HEK293 (cell line): ENCODE data around the gene MADD.

Experiments
- CTCF ChIA-PET: fragments of 350-600 bp; formaldehyde crosslinking; extraction: SDS; loops from one replicate; lab custom pipeline; 2021; ENCODE audit warnings: antibody characterized with exemption; lab: Yijun Ruan, JAX
- POLR2A ChIA-PET: fragments of 300-600 bp; formaldehyde crosslinking; extraction: SDS; loops from one replicate; lab custom pipeline; 2020; ENCODE audit warnings: antibody characterized with exemption, inconsistent platforms; lab: Yijun Ruan, JAX
- H3K27ac ChIP-seq: fragments of 200-500 bp; sonication (Bioruptor generic); 2 replicates; pipeline ENCODE4 v1.5.1; 2014; ENCODE audit warnings: low read depth, low read length, control low read depth, inconsistent platforms; ENCODE audit errors: extremely low read depth
- H3K36me3 ChIP-seq, 2 experiments: fragments of 200-500 bp in 1 of 2; sonication (Bioruptor generic) in 1 of 2; 1 replicate in 1 of 2; 2 replicates in 1 of 2; pipeline ENCODE4 v1.5.1; 2014 to 2017; ENCODE audit warnings: inconsistent platforms in 2 of 2, low read length in 2 of 2; ENCODE audit not compliant: control insufficient read depth in 2 of 2, insufficient read depth in 1 of 2
- H3K4me1 ChIP-seq: fragments of 200-500 bp; sonication (Bioruptor generic); 2 replicates; pipeline ENCODE4 v1.5.1; 2014; ENCODE audit warnings: mild to moderate bottlenecking, low read length, inconsistent platforms; ENCODE audit not compliant: control insufficient read depth, insufficient read depth
- H3K4me3 ChIP-seq: 2 replicates; pipeline ENCODE4 v1.5.1; 2011; ENCODE audit warnings: low read depth, mild to moderate bottlenecking, control low read depth, low read length, moderate library complexity
- H3K9me3 ChIP-seq: fragments of 200-500 bp; sonication (Bioruptor generic); 2 replicates; pipeline ENCODE4 v1.5.1; 2014; ENCODE audit warnings: low read depth, low read length, inconsistent platforms; ENCODE audit not compliant: control insufficient read depth, insufficient read depth
- CTCF ChIP-seq: fragments of 450-650 bp; formaldehyde crosslinking; IDR thresholded peaks from 2 replicates; pipeline ENCODE4 v1.5.1; 2016; ENCODE audit warnings: missing biosample characterization, missing genetic modification characterization
- FEZF1 ChIP-seq: fragments of 450-650 bp; formaldehyde crosslinking; IDR thresholded peaks from 2 replicates; pipeline ENCODE4 v1.5.1; 2016; ENCODE audit warnings: missing biosample characterization, missing genetic modification characterization
- GLIS1 ChIP-seq: fragments of 450-650 bp; formaldehyde crosslinking; IDR thresholded peaks from 2 replicates; pipeline ENCODE4 v1.5.1; 2016; ENCODE audit warnings: missing biosample characterization, missing genetic modification characterization
- GLIS2 ChIP-seq: fragments of 450-650 bp; formaldehyde crosslinking; IDR thresholded peaks from 2 replicates; pipeline ENCODE4 v1.5.1; 2016; ENCODE audit warnings: missing biosample characterization, missing genetic modification characterization
- IKZF3 ChIP-seq: fragments of 450-650 bp; IDR thresholded peaks from 2 replicates; pipeline ENCODE4 v1.5.0; 2018; ENCODE audit warnings: missing biosample characterization, mild to moderate bottlenecking, missing genetic modification characterization, moderate library complexity
- KLF8 ChIP-seq: fragments of 450-650 bp; formaldehyde crosslinking; IDR thresholded peaks from 2 replicates; pipeline ENCODE4 v1.5.1; 2016; ENCODE audit warnings: missing biosample characterization, missing genetic modification characterization
- KLF9 ChIP-seq: fragments of 450-650 bp; formaldehyde crosslinking; IDR thresholded peaks from 2 replicates; pipeline ENCODE4 v1.5.1; 2016; ENCODE audit warnings: missing biosample characterization, missing genetic modification characterization, low read depth
- MYNN ChIP-seq: fragments of 450-650 bp; formaldehyde crosslinking; IDR thresholded peaks from 2 replicates; pipeline ENCODE4 v1.5.1; 2016; ENCODE audit warnings: missing biosample characterization, missing genetic modification characterization, borderline replicate concordance
- PATZ1 ChIP-seq: fragments of 450-650 bp; formaldehyde crosslinking; IDR thresholded peaks from 2 replicates; pipeline ENCODE4 v1.5.1; 2016; ENCODE audit warnings: missing biosample characterization, missing genetic modification characterization
- SCRT2 ChIP-seq: fragments of 450-650 bp; formaldehyde crosslinking; IDR thresholded peaks from 2 replicates; pipeline ENCODE4 v1.5.1; 2016; ENCODE audit warnings: missing biosample characterization, missing genetic modification characterization
- SP7 ChIP-seq: fragments of 450-650 bp; formaldehyde crosslinking; IDR thresholded peaks from 2 replicates; pipeline ENCODE4 v1.5.1; 2016; ENCODE audit warnings: missing biosample characterization, missing genetic modification characterization
- ZBTB1 ChIP-seq: fragments of 450-650 bp; formaldehyde crosslinking; IDR thresholded peaks from 2 replicates; pipeline ENCODE4 v1.5.1; 2016; ENCODE audit warnings: missing biosample characterization, missing genetic modification characterization
- ZBTB10 ChIP-seq: fragments of 450-650 bp; formaldehyde crosslinking; IDR thresholded peaks from 2 replicates; pipeline ENCODE4 v1.5.1; 2016; ENCODE audit warnings: missing biosample characterization, missing genetic modification characterization
- ZIC2 ChIP-seq: fragments of 450-650 bp; formaldehyde crosslinking; IDR thresholded peaks from 2 replicates; pipeline ENCODE4 v1.5.1; 2016; ENCODE audit warnings: missing biosample characterization, missing genetic modification characterization
- ZNF121 ChIP-seq: fragments of 450-650 bp; formaldehyde crosslinking; IDR thresholded peaks from 2 replicates; pipeline ENCODE4 v1.5.1; 2016; ENCODE audit warnings: missing biosample characterization, missing genetic modification characterization
- ZNF155 ChIP-seq: fragments of 450-650 bp; formaldehyde crosslinking; IDR thresholded peaks from 2 replicates; pipeline ENCODE4 v1.5.1; 2016; ENCODE audit warnings: missing biosample characterization, missing genetic modification characterization
- ZNF174 ChIP-seq: fragments of 450-650 bp; formaldehyde crosslinking; IDR thresholded peaks from 2 replicates; pipeline ENCODE4 v1.5.0; 2017; ENCODE audit warnings: missing biosample characterization, mild to moderate bottlenecking, missing genetic modification characterization
- ZNF26 ChIP-seq: fragments of 450-650 bp; formaldehyde crosslinking; IDR thresholded peaks from 2 replicates; pipeline ENCODE4 v1.5.1; 2016; ENCODE audit warnings: missing biosample characterization, missing genetic modification characterization
- ZNF335 ChIP-seq: fragments of 450-650 bp; formaldehyde crosslinking; conservative IDR thresholded peaks from 2 replicates; pipeline ENCODE4 v1.5.1; 2016; ENCODE audit warnings: missing biosample characterization, missing genetic modification characterization
- ZNF423 ChIP-seq: fragments of 450-650 bp; formaldehyde crosslinking; IDR thresholded peaks from 2 replicates; pipeline ENCODE4 v1.5.1; 2016; ENCODE audit warnings: missing biosample characterization, missing genetic modification characterization
- ZNF48 ChIP-seq: fragments of 450-650 bp; formaldehyde crosslinking; IDR thresholded peaks from 2 replicates; pipeline ENCODE4 v1.5.1; 2016; ENCODE audit warnings: missing biosample characterization, missing genetic modification characterization
- ZNF513 ChIP-seq: fragments of 450-650 bp; IDR thresholded peaks from 2 replicates; pipeline ENCODE4 v1.5.1; 2018; ENCODE audit warnings: missing biosample characterization, missing genetic modification characterization
- ZNF645 ChIP-seq: fragments of 450-650 bp; formaldehyde crosslinking; IDR thresholded peaks from 2 replicates; pipeline ENCODE4; 2016; ENCODE audit warnings: missing biosample characterization, missing genetic modification characterization
- ZNF654 ChIP-seq: fragments of 450-650 bp; formaldehyde crosslinking; IDR thresholded peaks from 2 replicates; pipeline ENCODE4 v1.5.1; 2016; ENCODE audit warnings: low read depth, missing biosample characterization, missing genetic modification characterization
- ZNF660 ChIP-seq: fragments of 450-650 bp; IDR thresholded peaks from 2 replicates; pipeline ENCODE4 v1.5.1; 2018; ENCODE audit warnings: missing biosample characterization, mild to moderate bottlenecking, missing genetic modification characterization

Gene MADD

GRCh38 chr11:47373876-47374719 lies 104.2 kb downstream of the MADD start:
- H3K4me1 ChIP-seq = no peaks in the 10 kb centered on the region
- ChIA-PET POLR2A (interaction anchor here (1.0 kb wide), 1 partner anchor 33 kb away, joined by 3 read pairs; no protein-coding TSS in a partner anchor), CTCF (interaction anchor here (0.5 to 4.1 kb wide), 48 partner anchors 9 to 772 kb away, joined by 3 to 37 read pairs (median 4); partner anchors contain the start of genes NR1H3 and SLC39A13)
- H3K27ac ChIP-seq = no peak overlapping the region
- H3K36me3 ChIP-seq = no peaks in the 10 kb centered on the region
- no peaks in the 10 kb centered on the region for H3K9me3 ChIP-seq
- TF ChIP-seq ZNF513 (tag by site-specific recombination) (no peak), MYNN (tag by site-specific recombination) (no peak), CTCF (tag by site-specific recombination) (peak; percentile 75), ZNF121 (tag by site-specific recombination) (no peak), KLF8 (tag by site-specific recombination) (no peak), ZNF48 (tag by site-specific recombination) (no peak), GLIS1 (peak; percentile 73), ZIC2 (tag by site-specific recombination) (peak; percentile 42; the same call in 1 of the 2 replicates), ZBTB1 (tag by site-specific recombination) (no peak), ZNF335 (tag by site-specific recombination) (no peak), GLIS2 (tag by site-specific recombination) (peak; percentile 49), PATZ1 (tag by site-specific recombination) (peak; percentile 17; the same call in 1 of the 2 replicates), ZNF423 (tag by site-specific recombination) (peak; percentile 83), SCRT2 (peak; percentile 23; the same call in 1 of the 2 replicates), ZNF654 (tag by site-specific recombination) (peak; percentile 43), ZBTB10 (tag by site-specific recombination) (0 out of 2 replicates have a peak, but pooled peaks have one; percentile 29), ZNF155 (tag by site-specific recombination) (no peak), FEZF1 (no peak), SP7 (tag by site-specific recombination) (0 out of 2 replicates have a peak, but pooled peaks have one; percentile 14), KLF9 (tag by site-specific recombination) (0 out of 2 replicates have a peak, but pooled peaks have one; percentile 21), ZNF26 (tag by site-specific recombination) (no peak), IKZF3 (tag by site-specific recombination) (peak; percentile 18; the same call in 1 of the 2 replicates), ZNF660 (no peak), ZNF174 (tag by site-specific recombination) (no peak), ZNF645 (no peak)
- no peak overlapping the region for H3K4me3 ChIP-seq
